OCI-LY7 (cell line): ENCODE data around the gene CSPG4. TPM values are rescaled to one million over a fixed set of nuclear protein-coding genes. Genes with fewer than 3 reads are reported as not detected.

Experiments used
- BruUV-seq: library from RNA; stranded (reverse); fragments of 400-500 nt; replicated peaks from 2 replicates; lab custom pipeline; 2021; lab: Mats Ljungman, UMichigan
- CTCF ChIA-PET: fragments of 300-600 bp; sonication (Branson Sonifier 250); formaldehyde crosslinking; loops from one replicate; lab custom pipeline; 2022; ENCODE audit warnings: antibody characterized with exemption; ENCODE audit not compliant: unreplicated experiment; lab: Charles Lee
- POLR2A ChIA-PET: fragments of 300-600 bp; sonication (Branson Sonifier 250); formaldehyde crosslinking; loops from one replicate; lab custom pipeline; 2022; ENCODE audit warnings: antibody characterized with exemption; lab: Charles Lee
- DNase-seq: peaks from one replicate; pipeline ENCODE4 v3.0.0-alpha.2; 2015; ENCODE audit warnings: low spot score
- H2AFZ ChIP-seq: fragments of 200-600 bp; sonication (generic), shearing (Covaris generic); 2 replicates; pipeline ENCODE4 v1.6.1; 2014; ENCODE audit warnings: mild to moderate bottlenecking, antibody characterized with exemption, low read length, moderate library complexity
- H3K27ac ChIP-seq: fragments of 200-600 bp; sonication (generic); 2 replicates; pipeline ENCODE4 v1.5.1; 2014; ENCODE audit warnings: mixed run types, low read depth, mild to moderate bottlenecking, moderate library complexity, low read length, inconsistent platforms; ENCODE audit not compliant: poor library complexity, severe bottlenecking
- H3K36me3 ChIP-seq: fragments of 200-600 bp; sonication (generic); 2 replicates; pipeline ENCODE4 v1.6.1; 2014; ENCODE audit warnings: mild to moderate bottlenecking, antibody characterized with exemption, low read length, moderate library complexity, mixed read lengths; ENCODE audit not compliant: insufficient read depth
- H3K4me1 ChIP-seq: fragments of 200-600 bp; sonication (generic); 2 replicates; pipeline ENCODE4 v1.5.1; 2014; ENCODE audit warnings: mild to moderate bottlenecking, low read length; ENCODE audit not compliant: insufficient read depth, poor library complexity, severe bottlenecking
- H3K4me2 ChIP-seq: fragments of 200-600 bp; sonication (generic); 2 replicates; pipeline ENCODE4 v1.6.1; 2014; ENCODE audit warnings: mild to moderate bottlenecking, low read length
- H3K4me3 ChIP-seq: fragments of 200-600 bp; sonication (generic); 2 replicates; pipeline ENCODE4 v1.5.1; 2014; ENCODE audit warnings: mild to moderate bottlenecking, low read depth, low read length; ENCODE audit not compliant: poor library complexity, severe bottlenecking
- H3K79me2 ChIP-seq: fragments of 200-600 bp; sonication (generic); 2 replicates; pipeline ENCODE4 v1.6.1; 2016; ENCODE audit warnings: low read depth, mild to moderate bottlenecking, low read length, moderate library complexity, mixed read lengths; ENCODE audit not compliant: insufficient read depth
- H3K9me2 ChIP-seq: fragments of 200-600 bp; sonication (generic); 2 replicates; pipeline ENCODE4 v1.6.1; 2016; ENCODE audit warnings: mild to moderate bottlenecking, low read length, mixed read lengths; ENCODE audit not compliant: insufficient read depth
- H3K9me3 ChIP-seq: fragments of 200-600 bp; sonication (generic); 2 replicates; pipeline ENCODE4 v1.6.1; 2014; ENCODE audit warnings: mild to moderate bottlenecking, mixed run types, low read length, mixed read lengths
- H4K20me1 ChIP-seq: fragments of 200-600 bp; sonication (generic); 2 replicates; pipeline ENCODE4 v1.6.1; 2014; ENCODE audit warnings: mild to moderate bottlenecking, antibody characterized with exemption, low read length, moderate library complexity, mixed read lengths; ENCODE audit not compliant: insufficient read depth
- EZH2phosphoT487 ChIP-seq: fragments of 200-600 bp; sonication (generic); IDR thresholded peaks from 2 replicates; pipeline ENCODE4 v1.6.1; 2018; ENCODE audit warnings: low read depth, borderline replicate concordance, mild to moderate bottlenecking, mixed run types, antibody characterized with exemption, low read length, moderate library complexity, mixed read lengths
- intact Hi-C: fragments of 100-400 bp; cut with micrococcal nuclease; formaldehyde crosslinking; loops from one replicate; pipeline ENCODE4 v1.10.0; 2022; ENCODE audit not compliant: unreplicated experiment
- total RNA-seq, 2 experiments: library from RNA; depleted of rRNA in 1 of 2; stranded (reverse); fragments of >200 nt in 1 of 2; shearing (Covaris generic) in 1 of 2; gene quantifications; 2 replicates each; pipeline ENCODE4 v1.2.3, GENCODE V29; 2014 to 2022
- TF ChIP-seq, protein P1 (sequence below): fragments of 200-600 bp; sonication (generic); conservative IDR thresholded peaks from 2 replicates; pipeline ENCODE4 v1.5.1; 2014; ENCODE audit warnings: mild to moderate bottlenecking, antibody characterized with exemption, low read length, moderate library complexity, mixed read lengths

CSPG4 gene
- total RNA-seq, 2 experiments from 2014 or later = not detected

DNA sequence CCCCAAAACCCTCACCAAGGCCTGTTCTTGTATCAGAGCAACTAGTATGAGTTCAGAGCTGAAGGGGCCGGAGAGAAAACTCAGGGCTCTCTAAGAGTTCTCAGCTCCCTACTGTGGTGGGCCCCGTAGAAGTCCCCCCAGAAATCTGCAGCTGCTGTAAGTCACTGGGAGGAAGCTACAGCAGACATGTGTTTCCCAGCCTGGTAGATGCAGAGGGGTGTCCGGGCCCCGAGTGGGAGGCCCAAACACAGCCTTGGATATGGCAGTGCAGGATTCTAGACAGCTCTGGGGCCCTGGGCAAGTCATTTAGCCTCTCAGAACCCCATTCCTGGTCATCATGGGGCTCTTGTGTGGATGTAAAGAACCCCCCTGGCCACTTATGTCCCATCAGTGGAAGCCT lies 39.2 kb upstream of the CSPG4 start:
- Histone ChIP-seq H4K20me1 (no peaks in the 10 kb centered on the region), H3K4me3 (no peak overlapping the region), H3K9me3 (no peaks in the 10 kb centered on the region), H3K9me2 (no peaks in the 10 kb centered on the region), H3K36me3 (no peaks in the 10 kb centered on the region), H3K4me2 (no peak overlapping the region), H3K4me1 (no peaks in the 10 kb centered on the region), H3K79me2 (no peaks in the 10 kb centered on the region), H3K27ac (no peak overlapping the region), H2AFZ (no peak overlapping the region)
- DNase-seq = no peak
- BruUV-seq = no TSS peak
- no peak for TF ChIP-seq EZH2phosphoT487
- TF ChIP-seq, protein P1, sequence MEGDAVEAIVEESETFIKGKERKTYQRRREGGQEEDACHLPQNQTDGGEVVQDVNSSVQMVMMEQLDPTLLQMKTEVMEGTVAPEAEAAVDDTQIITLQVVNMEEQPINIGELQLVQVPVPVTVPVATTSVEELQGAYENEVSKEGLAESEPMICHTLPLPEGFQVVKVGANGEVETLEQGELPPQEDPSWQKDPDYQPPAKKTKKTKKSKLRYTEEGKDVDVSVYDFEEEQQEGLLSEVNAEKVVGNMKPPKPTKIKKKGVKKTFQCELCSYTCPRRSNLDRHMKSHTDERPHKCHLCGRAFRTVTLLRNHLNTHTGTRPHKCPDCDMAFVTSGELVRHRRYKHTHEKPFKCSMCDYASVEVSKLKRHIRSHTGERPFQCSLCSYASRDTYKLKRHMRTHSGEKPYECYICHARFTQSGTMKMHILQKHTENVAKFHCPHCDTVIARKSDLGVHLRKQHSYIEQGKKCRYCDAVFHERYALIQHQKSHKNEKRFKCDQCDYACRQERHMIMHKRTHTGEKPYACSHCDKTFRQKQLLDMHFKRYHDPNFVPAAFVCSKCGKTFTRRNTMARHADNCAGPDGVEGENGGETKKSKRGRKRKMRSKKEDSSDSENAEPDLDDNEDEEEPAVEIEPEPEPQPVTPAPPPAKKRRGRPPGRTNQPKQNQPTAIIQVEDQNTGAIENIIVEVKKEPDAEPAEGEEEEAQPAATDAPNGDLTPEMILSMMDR = no peak
- POLR2A ChIA-PET = no interaction called here
- CTCF ChIA-PET = no interaction called here
- intact Hi-C loops = no loop called here

DNA sequence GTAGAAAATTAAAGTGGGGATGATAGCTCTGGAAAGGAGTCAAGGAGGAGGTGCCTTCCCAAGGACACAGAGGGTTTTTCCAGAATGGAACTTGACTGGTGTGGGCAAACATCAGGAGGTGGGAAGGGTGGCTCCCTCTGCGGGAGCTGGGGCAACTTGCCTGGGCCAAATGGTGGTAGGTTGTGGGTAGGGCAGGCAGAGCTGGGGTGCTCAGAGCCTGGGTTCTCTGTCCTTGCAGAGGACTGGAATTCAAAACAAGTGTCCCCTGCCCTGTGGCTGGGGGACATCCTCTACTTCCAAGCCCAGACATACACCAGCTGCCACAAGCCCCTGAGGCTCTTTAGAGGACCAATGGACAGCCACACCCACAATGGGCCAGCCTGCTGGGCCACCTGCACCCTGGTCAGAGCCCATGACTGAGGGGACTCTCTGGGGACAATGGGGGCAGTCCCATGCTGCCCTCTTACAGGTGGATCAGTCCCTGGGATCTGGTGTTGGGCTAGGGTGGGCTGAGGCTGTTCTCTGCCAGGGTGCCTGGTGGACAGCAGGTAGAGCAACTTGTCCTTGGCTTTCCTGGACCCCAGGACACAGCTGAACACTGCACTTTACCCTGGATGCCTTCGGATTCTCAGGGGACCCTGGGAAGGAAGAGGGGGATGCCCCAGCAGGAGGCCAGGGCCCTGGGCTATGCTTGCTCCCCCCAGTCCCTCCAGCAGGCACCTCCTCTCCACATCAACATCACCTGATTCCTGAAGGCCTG lies 38.6 kb upstream of the CSPG4 start:
- Histone ChIP-seq H3K36me3 (no peaks in the 10 kb centered on the region), H3K4me2 (no peak overlapping the region), H3K4me3 (no peak overlapping the region), H3K27ac (no peak overlapping the region), H3K9me2 (no peaks in the 10 kb centered on the region), H3K79me2 (no peaks in the 10 kb centered on the region), H3K4me1 (no peaks in the 10 kb centered on the region), H4K20me1 (no peaks in the 10 kb centered on the region), H2AFZ (no peak overlapping the region), H3K9me3 (no peaks in the 10 kb centered on the region)
- CTCF ChIA-PET = no interaction called here
- no TSS peak for BruUV-seq
- TF ChIP-seq, protein P1 = no peak
- no peak for TF ChIP-seq EZH2phosphoT487
- no peak for DNase-seq
- POLR2A ChIA-PET = no interaction called here
- intact Hi-C loops = no loop called here
